Endothelial cell of hepatic sinusoid (primary cell): ENCODE data around the gene NCAM2.

Source experiments
- in situ Hi-C: cut with HindIII; loops from 2 replicates; pipeline ENCODE4 v1.10.0; 2017; ENCODE audit warnings: low sequenced_read_pairs

The NCAM2 gene

DNA sequence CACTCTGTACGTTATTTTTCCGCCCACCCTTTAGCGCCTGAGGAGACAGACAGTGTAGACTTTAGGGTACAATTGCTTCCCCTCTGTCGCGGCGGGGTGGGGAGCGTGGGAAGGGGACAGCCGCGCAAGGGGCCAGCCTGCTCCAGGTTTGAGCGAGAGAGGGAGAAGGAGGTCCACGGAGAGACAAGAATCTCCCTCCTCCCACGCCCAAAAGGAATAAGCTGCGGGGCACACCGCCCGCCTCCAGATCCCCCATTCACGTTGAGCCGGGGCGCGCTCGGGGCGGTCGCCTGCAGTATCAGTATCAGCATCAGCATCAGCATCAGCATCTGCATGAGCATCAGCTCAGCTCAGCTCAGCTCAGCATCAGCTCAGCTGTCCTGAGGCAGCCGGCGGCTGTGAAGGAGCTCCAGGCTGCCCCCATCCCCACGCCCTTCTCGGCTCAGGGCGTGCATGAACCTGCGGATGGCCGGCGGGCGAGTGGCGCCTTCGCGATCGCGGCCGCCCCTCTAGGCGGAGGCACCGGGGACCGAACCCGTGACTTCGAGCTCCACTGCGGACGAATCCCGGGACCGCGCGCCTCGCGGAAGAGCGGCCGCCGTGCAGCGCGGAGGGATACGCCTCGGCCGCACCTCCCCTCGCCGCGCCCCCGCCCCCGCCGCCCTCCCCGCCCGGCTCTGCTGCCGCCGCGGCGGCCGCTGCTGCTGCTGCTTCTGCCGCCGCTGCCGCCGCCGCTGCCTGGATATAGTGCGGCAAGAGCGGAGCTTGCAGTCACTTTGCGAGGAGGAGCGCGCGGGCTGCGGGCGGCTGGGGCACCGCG is at the start of gene NCAM2:
Gene NCAM2, plus strand, starts transcription at position 774 of the 820 bp plus-strand sequence.
- in situ Hi-C loops = no loop called here

- in situ Hi-C loops = no loop called here
Observed at GRCh38 chr21:20949884-20950283, 48.3 kb upstream of the NCAM2 start.

- in situ Hi-C loops = no loop called here
Observed at GRCh38 chr21:20965816-20966215, 32.4 kb upstream of the NCAM2 start.

GRCh38 chr21:20968391-20968790 is 29.8 kb upstream of the NCAM2 start:
- in situ Hi-C loops = no loop called here

DNA sequence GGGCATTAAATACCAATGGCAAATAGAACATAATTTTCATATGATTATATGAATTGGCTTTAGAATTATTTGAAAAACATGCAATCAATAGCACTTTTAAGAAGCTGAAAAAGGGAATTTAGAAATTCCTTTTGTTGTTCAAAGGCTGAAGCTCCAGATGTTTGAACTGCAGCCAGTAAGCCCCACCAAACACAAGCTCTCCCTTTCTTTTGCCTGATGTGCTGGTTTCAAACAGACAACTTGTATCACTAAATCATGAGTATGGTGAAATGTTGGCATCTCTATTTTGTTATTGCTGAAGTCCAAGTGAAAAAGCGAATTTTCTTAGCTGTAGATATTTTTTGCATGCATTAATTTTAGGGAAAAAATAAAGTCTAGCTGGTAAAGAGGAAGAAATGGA is 27.5 kb upstream of the NCAM2 start:
- in situ Hi-C loops = no loop called here

DNA sequence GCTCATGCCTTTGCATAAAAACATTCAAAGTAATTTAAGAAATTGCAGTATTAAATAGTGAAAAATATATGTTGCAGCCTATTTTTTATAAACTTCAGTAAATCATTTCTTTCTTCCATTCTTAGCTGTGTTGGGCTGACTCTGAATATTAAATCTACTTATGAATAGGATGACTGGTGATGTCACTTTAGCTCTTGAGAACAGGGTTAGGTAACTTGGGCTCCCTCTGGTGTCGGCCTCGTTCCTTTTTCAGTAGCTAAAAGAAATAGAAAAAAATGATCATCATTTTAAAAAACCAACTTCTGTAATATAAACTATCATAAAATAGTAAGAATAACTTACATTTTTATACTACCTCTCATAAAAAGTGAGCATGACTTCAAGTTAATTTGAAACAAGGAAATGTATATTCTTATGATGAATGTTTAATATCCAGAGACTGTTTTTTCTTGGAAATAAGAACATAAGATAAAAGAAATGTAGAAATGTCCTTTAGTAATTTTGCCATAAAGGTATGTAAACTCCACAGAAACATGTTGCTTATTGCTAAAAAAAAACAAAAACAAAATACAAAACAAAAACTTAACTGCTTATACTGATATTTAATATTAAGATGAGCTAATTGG is 26.8 kb upstream of the NCAM2 start:
- in situ Hi-C loops = no loop called here

DNA sequence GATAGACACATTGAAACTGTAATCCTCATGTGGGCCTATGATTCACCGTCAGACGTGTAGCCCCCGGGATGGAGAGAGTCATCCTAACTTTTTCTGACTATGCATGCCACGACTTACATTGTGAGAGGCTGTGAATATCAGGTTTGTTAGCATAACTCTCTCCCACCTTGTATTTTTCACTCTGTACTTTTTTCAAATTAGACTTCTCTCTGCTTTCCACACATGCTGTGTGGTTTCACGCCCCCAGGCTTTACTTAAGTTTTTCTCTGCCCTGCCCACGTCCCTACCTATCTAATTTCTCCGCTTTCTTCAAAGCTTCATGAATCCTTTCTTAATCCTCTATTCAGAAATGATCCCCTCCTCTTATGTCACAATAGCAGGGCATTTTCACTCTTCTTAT is 3.4 kb upstream of the NCAM2 start:
- in situ Hi-C loops = no loop called here

DNA sequence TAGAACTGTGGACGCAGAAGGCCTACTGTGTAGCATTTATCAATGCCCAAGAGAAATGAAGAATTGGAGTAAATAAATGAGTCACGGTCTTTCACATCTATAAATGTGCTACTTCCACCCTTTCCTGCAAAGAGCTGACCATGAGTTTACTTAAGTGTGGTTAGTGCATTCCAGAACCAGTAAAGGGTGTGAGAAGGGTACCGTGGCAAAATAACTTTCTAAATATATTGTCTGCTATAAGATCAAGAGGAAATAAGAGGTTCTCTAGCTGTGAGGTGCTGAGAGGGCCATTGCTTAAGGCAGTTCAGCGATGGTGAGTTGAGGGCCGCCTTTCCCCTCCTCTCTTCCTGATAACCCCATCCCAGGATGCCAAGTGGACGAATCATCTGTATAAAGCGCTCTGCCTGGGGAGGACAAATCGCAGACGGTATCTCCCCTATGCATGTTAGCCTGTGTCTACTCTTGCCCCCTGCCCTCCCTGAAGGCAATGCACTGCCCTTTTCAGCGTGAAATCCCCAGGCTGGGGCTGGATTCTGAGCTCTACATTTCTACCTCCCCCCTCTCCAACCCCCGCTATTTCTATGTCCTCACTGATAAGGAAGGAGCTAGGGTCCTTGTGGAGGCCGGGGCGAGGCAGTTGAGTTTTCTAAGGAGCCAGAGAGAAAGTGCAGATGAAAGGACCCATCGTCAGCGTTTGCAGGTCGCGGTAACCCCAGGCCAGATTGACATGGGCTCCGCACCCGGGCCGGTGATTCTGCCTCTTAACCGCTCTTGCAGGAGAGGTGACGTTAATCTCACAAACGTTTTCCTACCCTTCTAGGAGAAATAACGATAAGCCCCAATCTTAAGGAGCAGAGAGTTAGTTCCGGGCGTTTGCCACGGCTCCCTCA is 1.5 kb upstream of the NCAM2 start:
- in situ Hi-C loops = no loop called here

DNA sequence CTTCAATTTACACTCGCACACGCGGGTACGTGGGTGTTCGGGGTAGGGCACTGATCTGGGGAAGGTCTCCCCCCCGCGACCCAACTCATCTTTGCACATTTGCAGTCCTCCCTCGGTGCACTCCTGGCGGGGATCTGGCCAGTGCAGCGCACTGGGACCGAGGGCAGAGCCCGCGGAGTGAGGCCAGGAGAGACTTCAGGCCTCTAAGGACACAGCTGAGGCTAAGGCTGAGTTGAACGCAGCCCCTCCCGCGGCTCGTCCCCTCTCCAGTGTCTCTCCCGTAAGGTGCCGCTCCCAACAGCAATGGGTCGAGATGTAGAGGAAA is 936 bp upstream of the NCAM2 start:
- in situ Hi-C loops = no loop called here

DNA sequence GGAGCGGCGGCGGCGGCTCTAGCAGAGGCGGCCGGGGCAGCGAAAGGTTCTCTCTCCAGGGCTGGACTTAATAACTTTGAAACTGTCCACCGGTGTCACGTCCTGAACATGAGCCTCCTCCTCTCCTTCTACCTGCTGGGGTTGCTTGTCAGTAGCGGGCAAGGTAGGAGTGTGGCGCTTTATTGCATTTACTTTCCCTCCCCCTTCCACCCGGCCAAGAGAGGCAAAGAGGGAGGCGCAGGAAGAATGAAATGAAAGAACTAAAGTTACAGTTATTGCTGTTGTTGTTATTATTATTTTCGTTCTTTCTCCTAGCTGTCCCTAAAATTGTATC is 214 bp downstream of the NCAM2 start:
- in situ Hi-C loops = no loop called here

DNA sequence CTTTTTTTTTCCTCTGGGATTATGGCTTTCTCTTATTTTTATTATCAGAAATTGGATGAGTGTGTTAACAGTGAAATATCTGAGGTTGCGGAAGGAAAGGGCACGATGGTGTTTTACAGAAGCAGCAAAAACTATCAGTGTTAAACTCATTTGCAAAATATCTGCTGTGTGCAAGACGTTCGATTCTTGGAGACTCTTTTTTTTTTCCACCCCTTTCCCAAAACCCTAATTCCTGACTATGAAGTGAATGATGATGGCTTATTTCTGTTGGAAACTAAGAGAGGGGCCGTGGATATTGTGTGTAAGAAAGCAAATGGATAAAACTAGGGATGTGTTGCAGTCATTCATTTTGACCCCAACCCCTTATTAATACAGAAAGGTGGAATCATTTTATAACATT is 677 bp downstream of the NCAM2 start:
- in situ Hi-C loops = no loop called here

DNA sequence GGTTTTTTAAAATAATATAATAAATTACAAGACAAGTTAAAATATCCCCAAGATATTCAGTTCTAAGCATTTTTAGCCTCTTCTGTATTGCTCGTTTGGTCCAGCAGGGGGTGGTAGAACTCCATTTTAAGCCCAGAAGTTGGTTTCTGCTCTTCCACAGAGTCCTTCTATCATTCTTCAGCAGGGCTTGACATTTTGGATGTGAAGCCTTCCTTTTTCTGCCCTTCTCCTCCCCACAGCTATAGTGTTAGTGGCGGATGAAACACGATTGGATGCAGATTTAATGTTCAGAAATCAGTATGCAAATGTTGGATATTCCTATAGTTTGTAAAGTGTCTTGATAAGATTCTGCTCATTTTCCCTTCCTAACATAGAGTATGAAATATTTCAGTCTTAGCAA is 1.4 kb downstream of the NCAM2 start:
- in situ Hi-C loops = no loop called here

- in situ Hi-C loops = no loop called here
Observed at GRCh38 chr21:21000591-21001175, 2.5 kb downstream of the NCAM2 start.

DNA sequence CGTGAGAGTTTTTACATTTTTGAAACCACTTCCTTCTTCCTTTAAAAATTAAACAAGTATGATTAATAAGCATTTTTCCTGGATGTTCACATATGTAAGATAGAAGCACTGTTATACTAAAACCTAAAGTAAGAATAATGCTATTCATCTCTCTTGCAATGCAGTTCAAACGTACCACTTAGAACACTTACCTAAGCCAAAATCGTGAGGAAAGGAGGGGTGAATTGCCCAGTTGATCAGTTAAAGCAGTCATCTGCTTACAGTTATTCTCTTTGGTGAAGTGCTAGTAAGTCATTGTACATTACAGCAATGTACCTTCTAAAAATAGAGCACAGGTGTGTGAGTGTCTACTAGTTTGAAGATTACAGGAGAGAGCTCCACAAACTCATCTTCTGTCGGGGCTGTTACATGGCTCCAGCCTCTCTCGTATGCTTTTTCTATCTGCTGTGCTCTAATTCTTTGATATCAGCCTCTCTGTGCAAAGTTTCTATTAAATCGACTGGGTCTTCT is 3.4 kb downstream of the NCAM2 start:
- in situ Hi-C loops = no loop called here

DNA sequence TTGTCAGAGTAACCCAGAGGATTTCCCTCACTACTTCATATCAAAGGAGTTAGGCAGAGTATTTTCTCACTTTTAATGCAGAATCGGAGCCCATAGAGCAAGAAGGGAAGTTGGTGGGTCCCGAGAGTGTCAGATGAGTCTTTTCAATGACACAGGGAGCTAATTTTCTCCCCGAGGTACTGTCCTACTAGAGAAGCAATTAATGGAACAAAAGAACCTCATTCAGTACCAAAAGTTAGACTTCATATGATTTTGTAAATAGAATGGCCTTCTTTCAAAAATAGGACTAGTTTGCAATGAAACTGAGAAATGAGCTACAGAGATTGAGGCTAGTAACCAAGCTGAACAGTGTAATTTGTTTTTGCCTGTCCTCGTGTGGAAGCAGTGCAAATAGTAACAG is 3.9 kb downstream of the NCAM2 start:
- in situ Hi-C loops = no loop called here

GRCh38 chr21:21003701-21004100 is 5.5 kb downstream of the NCAM2 start:
- in situ Hi-C loops = no loop called here

GRCh38 chr21:21007606-21008005 is 9.4 kb downstream of the NCAM2 start:
- in situ Hi-C loops = no loop called here

DNA sequence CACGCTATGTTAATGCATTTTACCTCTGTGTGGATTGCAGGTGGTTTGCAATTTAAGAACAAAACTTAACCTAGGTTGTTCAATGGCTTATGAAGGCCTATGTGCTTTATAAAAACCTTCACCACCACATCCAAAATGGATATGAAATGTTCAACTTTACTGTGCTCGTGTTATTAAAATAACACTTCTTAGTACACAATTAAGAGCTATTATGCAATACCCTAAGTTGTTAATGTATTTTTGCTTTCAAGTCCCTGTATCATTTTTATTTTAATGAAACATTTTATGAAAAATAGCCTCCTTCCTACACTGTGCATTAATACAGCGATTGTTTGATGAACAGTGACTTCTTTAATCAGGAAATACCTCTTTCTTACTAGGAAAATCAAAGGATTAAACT is 12.0 kb downstream of the NCAM2 start:
- in situ Hi-C loops = no loop called here

- in situ Hi-C loops = no loop called here
Observed at GRCh38 chr21:21010698-21011097, 12.5 kb downstream of the NCAM2 start.

- in situ Hi-C loops = no loop called here
Observed at GRCh38 chr21:21018821-21019220, 20.6 kb downstream of the NCAM2 start.

- in situ Hi-C loops = no loop called here
Observed at GRCh38 chr21:21019681-21020080, 21.5 kb downstream of the NCAM2 start.
